K562 (cell line): ENCODE results near the gene LRRC47. TPM values are rescaled to one million over a fixed set of nuclear protein-coding genes. Genes with fewer than 3 reads are reported as not detected.

Experiments used
- EGR1 ChIP-seq: fragments of 450-650 bp; conservative IDR thresholded peaks from 2 replicates; pipeline ENCODE4 v1.6.1; 2017; ENCODE audit warnings: mild to moderate bottlenecking
- ETS2 ChIP-seq: IDR thresholded peaks from 2 replicates; pipeline ENCODE4 v1.6.1; 2016; ENCODE audit warnings: borderline replicate concordance, missing genetic modification characterization, mild to moderate bottlenecking, moderate library complexity, missing compliant biosample characterization; ENCODE audit not compliant: poor library complexity, severe bottlenecking
- GABPB1 ChIP-seq: sonication (generic); formaldehyde crosslinking; IDR thresholded peaks from 2 replicates; pipeline ENCODE4 v1.8.0; 2022; ENCODE audit warnings: mild to moderate bottlenecking, missing genetic modification reagents
- HDAC6 ChIP-seq: IDR thresholded peaks from 2 replicates; pipeline ENCODE4 v1.6.1; 2012; ENCODE audit warnings: low read depth, mild to moderate bottlenecking, control low read depth, inconsistent platforms, low read length, moderate library complexity
- HDGF ChIP-seq: fragments of 450-650 bp; IDR thresholded peaks from 2 replicates; pipeline ENCODE4 v1.6.1; 2016
- HMGN3 ChIP-seq: IDR thresholded peaks from 2 replicates; pipeline ENCODE4 v1.6.1; 2011; ENCODE audit warnings: borderline replicate concordance, low read depth, mild to moderate bottlenecking, mixed read lengths, low read length; ENCODE audit not compliant: insufficient read length; ENCODE audit errors: extremely low read depth
- MYNN ChIP-seq, 2 experiments: sonication (generic); formaldehyde crosslinking in 1 of 2; IDR thresholded peaks; 2 replicates each; pipeline versions ENCODE4 v1.5.0 to v1.6.1; 2016 to 2020; ENCODE audit warnings: antibody characterized with exemption in 1 of 2, missing genetic modification reagents in 1 of 2
- SREBF1 ChIP-seq: fragments of 150-350 bp; IDR thresholded peaks from 2 replicates; pipeline ENCODE4 v1.6.1; 2014; ENCODE audit warnings: antibody characterized with exemption, low read depth, low read length, borderline replicate concordance
- ZNF197 ChIP-seq: fragments of 200-800 bp; sonication (Bioruptor generic); IDR thresholded peaks from 2 replicates; pipeline ENCODE4 v1.6.1; 2016; ENCODE audit warnings: low read depth, missing genetic modification characterization, missing compliant biosample characterization
- ZNF347 ChIP-seq: fragments of 450-650 bp; formaldehyde crosslinking; IDR thresholded peaks from 2 replicates; pipeline ENCODE4 v1.4.0; 2020; ENCODE audit warnings: low read depth, mild to moderate bottlenecking, moderate library complexity
- ZNF445 ChIP-seq: fragments of 250-450 bp; sonication (Bioruptor Pico); IDR thresholded peaks from 2 replicates; pipeline ENCODE4 v1.4.0; 2020; ENCODE audit warnings: low read depth, mild to moderate bottlenecking, moderate library complexity
- ZNF77 ChIP-seq: fragments of 250-450 bp; sonication (Bioruptor Pico); IDR thresholded peaks from 2 replicates; pipeline ENCODE4 v1.5.0; 2020
- ZNF778 ChIP-seq: fragments of 450-650 bp; formaldehyde crosslinking; IDR thresholded peaks from 2 replicates; pipeline ENCODE4 v1.4.0; 2020; ENCODE audit warnings: mild to moderate bottlenecking, moderate library complexity
- ZNF780A ChIP-seq: fragments of 250-450 bp; sonication (Bioruptor Pico); IDR thresholded peaks from 2 replicates; pipeline ENCODE4 v1.5.0; 2021; ENCODE audit warnings: mild to moderate bottlenecking
- polyA plus RNA-seq, 8 experiments: library from polyadenylated mRNA; depleted of rRNA in 4 of 8; stranded (reverse) in 5 of 8; unstranded in 3 of 8; fragments of >200 nt; fragmentation: Nextera tagmentation in 2 of 8; fragmentation: Illumina TruSeq in 1 of 8; extraction: Ambion mirVana in 2 of 8; extraction: Trizol in 1 of 8; gene quantifications; 2 replicates each; pipeline versions ENCODE4 v1.2.1 to v1.2.3, GENCODE V29; 2011 to 2014; ENCODE audit warnings: inconsistent platforms in 1 of 8, missing spikeins in 1 of 8
- total RNA-seq, 7 experiments: library from RNA; depleted of rRNA in 6 of 7; stranded (reverse); fragments of >200 nt in 6 of 7; fragmentation: Illumina TruSeq in 2 of 7; extraction: Trizol in 2 of 7; gene quantifications; 2 replicates each; pipeline versions ENCODE4 v1.2.1 to v1.2.3, GENCODE V29; 2011 to 2021; ENCODE audit warnings: low replicate concordance in 1 of 7
- TF ChIP-seq, protein P1 (sequence below): fragments of 250-450 bp; sonication (Bioruptor Pico); IDR thresholded peaks from 2 replicates; pipeline ENCODE4 v1.4.0; 2020; ENCODE audit warnings: borderline replicate concordance
- TF ChIP-seq, protein P2 (sequence below): sonication (generic); formaldehyde crosslinking; IDR thresholded peaks from 2 replicates; pipeline ENCODE4 v1.8.0; 2023; ENCODE audit warnings: mild to moderate bottlenecking, missing genetic modification reagents
- TF ChIP-seq, protein P3 (sequence below): fragments of 150-350 bp; IDR thresholded peaks from 2 replicates; pipeline ENCODE4 v1.6.1; 2014; ENCODE audit warnings: low read depth, mild to moderate bottlenecking, low read length, borderline replicate concordance
- TF ChIP-seq, protein P4 (sequence below), 2 experiments: fragments of 450-650 bp in 1 of 2; sonication (generic) in 1 of 2; formaldehyde crosslinking in 1 of 2; IDR thresholded peaks in 1 of 2; conservative IDR thresholded peaks in 1 of 2; 2 replicates each; pipeline versions ENCODE4 v1.6.1 to v1.8.1; 2016 to 2023; ENCODE audit warnings: mild to moderate bottlenecking in 2 of 2, moderate library complexity in 2 of 2, inconsistent platforms in 1 of 2, missing genetic modification reagents in 1 of 2
- TF ChIP-seq, protein P5 (sequence below): fragments of 250-450 bp; sonication (Bioruptor Pico); IDR thresholded peaks from 2 replicates; pipeline ENCODE4 v1.8.0; 2021; ENCODE audit warnings: moderate library complexity, mild to moderate bottlenecking, inconsistent platforms

LRRC47 gene
- total and polyA plus RNA-seq, 9 of the 15 experiments (the other 6 are each of a cell fraction or from before 2014, with no cell fraction given): 4.6 to 68.0 (median 35.9) TPM

DNA sequence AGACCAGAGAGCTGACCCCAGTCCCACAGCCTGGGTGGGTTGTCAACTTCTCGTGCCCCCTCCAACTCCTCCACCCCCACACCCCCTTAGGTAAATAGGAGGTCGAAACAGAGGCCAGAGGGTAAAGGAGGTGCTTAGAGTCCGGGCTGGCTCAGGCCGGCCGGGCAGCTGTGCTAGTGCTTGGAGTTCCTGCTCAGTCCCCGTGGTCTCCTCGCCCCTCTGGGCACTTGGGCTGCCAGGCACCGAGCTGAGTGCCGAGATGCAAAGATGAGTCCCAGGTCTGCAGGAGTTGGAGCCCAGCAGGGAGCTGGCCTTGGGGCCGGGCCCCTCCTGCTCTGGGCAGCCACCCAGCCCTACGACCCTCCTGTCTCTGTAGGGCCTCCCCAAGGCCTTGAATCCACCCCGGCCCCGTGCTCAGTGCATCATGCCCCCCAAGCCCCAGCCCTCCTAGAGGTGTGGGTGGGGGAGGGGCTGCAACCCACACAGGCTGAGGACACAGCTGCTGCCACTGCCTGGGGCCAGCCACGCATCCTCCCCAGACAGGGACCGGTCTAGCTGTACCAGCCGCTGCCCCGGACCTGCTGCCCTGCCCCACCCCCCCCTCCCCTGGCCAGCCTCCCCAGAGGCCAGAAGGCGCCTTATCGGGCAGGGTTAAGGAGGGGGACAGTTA, 21.9 kb downstream of the LRRC47 start (continued):
- TF ChIP-seq, protein P1, sequence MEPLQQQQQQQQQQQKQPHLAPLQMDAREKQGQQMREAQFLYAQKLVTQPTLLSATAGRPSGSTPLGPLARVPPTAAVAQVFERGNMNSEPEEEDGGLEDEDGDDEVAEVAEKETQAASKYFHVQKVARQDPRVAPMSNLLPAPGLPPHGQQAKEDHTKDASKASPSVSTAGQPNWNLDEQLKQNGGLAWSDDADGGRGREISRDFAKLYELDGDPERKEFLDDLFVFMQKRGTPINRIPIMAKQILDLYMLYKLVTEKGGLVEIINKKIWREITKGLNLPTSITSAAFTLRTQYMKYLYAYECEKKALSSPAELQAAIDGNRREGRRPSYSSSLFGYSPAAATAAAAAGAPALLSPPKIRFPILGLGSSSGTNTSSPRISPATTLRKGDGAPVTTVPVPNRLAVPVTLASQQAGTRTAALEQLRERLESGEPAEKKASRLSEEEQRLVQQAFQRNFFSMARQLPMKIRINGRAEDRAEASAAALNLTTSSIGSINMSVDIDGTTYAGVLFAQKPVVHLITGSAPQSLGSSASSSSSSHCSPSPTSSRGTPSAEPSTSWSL (CRISPR knock-in tag): no peak
- TF ChIP-seq, protein P2, sequence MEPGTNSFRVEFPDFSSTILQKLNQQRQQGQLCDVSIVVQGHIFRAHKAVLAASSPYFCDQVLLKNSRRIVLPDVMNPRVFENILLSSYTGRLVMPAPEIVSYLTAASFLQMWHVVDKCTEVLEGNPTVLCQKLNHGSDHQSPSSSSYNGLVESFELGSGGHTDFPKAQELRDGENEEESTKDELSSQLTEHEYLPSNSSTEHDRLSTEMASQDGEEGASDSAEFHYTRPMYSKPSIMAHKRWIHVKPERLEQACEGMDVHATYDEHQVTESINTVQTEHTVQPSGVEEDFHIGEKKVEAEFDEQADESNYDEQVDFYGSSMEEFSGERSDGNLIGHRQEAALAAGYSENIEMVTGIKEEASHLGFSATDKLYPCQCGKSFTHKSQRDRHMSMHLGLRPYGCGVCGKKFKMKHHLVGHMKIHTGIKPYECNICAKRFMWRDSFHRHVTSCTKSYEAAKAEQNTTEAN (CRISPR knock-in tag): no peak; the same call in 1 of the 2 replicates
- no peak for TF ChIP-seq ZNF77
- TF ChIP-seq ZNF778 (CRISPR knock-in tag): no peak
- no peak for TF ChIP-seq MYNN (IDR thresholded peaks at IDR 0.05)
- TF ChIP-seq MYNN (CRISPR knock-in tag; IDR thresholded peaks at IDR 0.05): no peak
- no peak for TF ChIP-seq ETS2
- TF ChIP-seq HDGF: no peak
- peak; percentile 63 for TF ChIP-seq EGR1
- TF ChIP-seq ZNF780A (CRISPR knock-in tag): no peak
- TF ChIP-seq, protein P3, sequence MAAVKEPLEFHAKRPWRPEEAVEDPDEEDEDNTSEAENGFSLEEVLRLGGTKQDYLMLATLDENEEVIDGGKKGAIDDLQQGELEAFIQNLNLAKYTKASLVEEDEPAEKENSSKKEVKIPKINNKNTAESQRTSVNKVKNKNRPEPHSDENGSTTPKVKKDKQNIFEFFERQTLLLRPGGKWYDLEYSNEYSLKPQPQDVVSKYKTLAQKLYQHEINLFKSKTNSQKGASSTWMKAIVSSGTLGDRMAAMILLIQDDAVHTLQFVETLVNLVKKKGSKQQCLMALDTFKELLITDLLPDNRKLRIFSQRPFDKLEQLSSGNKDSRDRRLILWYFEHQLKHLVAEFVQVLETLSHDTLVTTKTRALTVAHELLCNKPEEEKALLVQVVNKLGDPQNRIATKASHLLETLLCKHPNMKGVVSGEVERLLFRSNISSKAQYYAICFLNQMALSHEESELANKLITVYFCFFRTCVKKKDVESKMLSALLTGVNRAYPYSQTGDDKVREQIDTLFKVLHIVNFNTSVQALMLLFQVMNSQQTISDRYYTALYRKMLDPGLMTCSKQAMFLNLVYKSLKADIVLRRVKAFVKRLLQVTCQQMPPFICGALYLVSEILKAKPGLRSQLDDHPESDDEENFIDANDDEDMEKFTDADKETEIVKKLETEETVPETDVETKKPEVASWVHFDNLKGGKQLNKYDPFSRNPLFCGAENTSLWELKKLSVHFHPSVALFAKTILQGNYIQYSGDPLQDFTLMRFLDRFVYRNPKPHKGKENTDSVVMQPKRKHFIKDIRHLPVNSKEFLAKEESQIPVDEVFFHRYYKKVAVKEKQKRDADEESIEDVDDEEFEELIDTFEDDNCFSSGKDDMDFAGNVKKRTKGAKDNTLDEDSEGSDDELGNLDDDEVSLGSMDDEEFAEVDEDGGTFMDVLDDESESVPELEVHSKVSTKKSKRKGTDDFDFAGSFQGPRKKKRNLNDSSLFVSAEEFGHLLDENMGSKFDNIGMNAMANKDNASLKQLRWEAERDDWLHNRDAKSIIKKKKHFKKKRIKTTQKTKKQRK: no peak
- no peak for TF ChIP-seq HDAC6
- TF ChIP-seq GABPB1 (CRISPR knock-in tag): peak; percentile 34; the same call in 1 of the 2 replicates
- TF ChIP-seq ZNF197 (CRISPR knock-in tag): 0 out of 2 replicates have a peak, but pooled peaks have one; percentile 29
- TF ChIP-seq, protein P4, sequence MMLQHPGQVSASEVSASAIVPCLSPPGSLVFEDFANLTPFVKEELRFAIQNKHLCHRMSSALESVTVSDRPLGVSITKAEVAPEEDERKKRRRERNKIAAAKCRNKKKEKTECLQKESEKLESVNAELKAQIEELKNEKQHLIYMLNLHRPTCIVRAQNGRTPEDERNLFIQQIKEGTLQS (IDR thresholded peaks at IDR 0.05): no peak
- TF ChIP-seq, protein P4 (CRISPR knock-in tag; conservative IDR thresholded peaks at IDR 0.05): no peak
- TF ChIP-seq ZNF445 (CRISPR knock-in tag): no peak
- TF ChIP-seq ZNF347 (CRISPR knock-in tag): no peak
- no peak for TF ChIP-seq SREBF1
- TF ChIP-seq, protein P5, sequence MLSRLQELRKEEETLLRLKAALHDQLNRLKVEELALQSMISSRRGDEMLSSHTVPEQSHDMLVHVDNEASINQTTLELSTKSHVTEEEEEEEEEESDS (CRISPR knock-in tag): no peak
- TF ChIP-seq HMGN3: peak; percentile 94
